PC-3 (cell line): Measurements from ENCODE around the gene REEP2. TPM values are rescaled to one million over a fixed set of nuclear protein-coding genes. Genes with fewer than 3 reads are reported as not detected.

Experiments
- ATAC-seq: fragments of 200-7000 bp; cut with Tn5 transposase; 2 replicates; pipeline ENCODE4 v1.9.1; 2020; ENCODE audit warnings: mild to moderate bottlenecking, moderate library complexity
- BruUV-seq: library from RNA; stranded (reverse); fragments of 400-500 nt; replicated peaks from 2 replicates; lab custom pipeline; 2021; lab: Mats Ljungman, UMichigan
- CTCF ChIA-PET: fragments of 300-600 bp; sonication (Branson Sonifier 250); formaldehyde crosslinking; loops from one replicate; lab custom pipeline; 2022; ENCODE audit warnings: antibody characterized with exemption; lab: Charles Lee
- POLR2A ChIA-PET: fragments of 300-600 bp; sonication (Branson Sonifier 250); formaldehyde crosslinking; loops from one replicate; lab custom pipeline; 2022; ENCODE audit warnings: antibody characterized with exemption; ENCODE audit not compliant: unreplicated experiment; lab: Charles Lee
- DNase-seq: peaks from one replicate; pipeline ENCODE4 v3.0.0-alpha.2; 2015
- H2AFZ ChIP-seq: fragments of 300-600 bp; sonication (generic); 2 replicates; pipeline ENCODE4 v1.6.0; 2016; ENCODE audit warnings: antibody characterized with exemption, low read length
- H3F3A ChIP-seq: fragments of 300-600 bp; sonication (generic); one replicate; pipeline ENCODE4 v1.6.0; 2017; ENCODE audit warnings: antibody characterized with exemption, low read length, control low read depth, mild to moderate bottlenecking; ENCODE audit not compliant: unreplicated experiment
- H3K27ac ChIP-seq: fragments of 300-600 bp; sonication (generic); 2 replicates; pipeline ENCODE4 v1.5.1; 2016; ENCODE audit warnings: mild to moderate bottlenecking, low read length
- H3K27me3 ChIP-seq: fragments of 300-600 bp; sonication (generic); 2 replicates; pipeline ENCODE4 v1.6.1; 2016; ENCODE audit warnings: low read length, mixed read lengths
- H3K36me3 ChIP-seq: fragments of 300-600 bp; sonication (generic); 2 replicates; pipeline ENCODE4 v1.6.1; 2016; ENCODE audit warnings: low read depth, mixed run types, low read length, mixed read lengths
- H3K4me1 ChIP-seq: fragments of 300-600 bp; sonication (generic); 2 replicates; pipeline ENCODE4 v1.5.1; 2016; ENCODE audit warnings: low read length; ENCODE audit not compliant: insufficient read depth
- H3K4me2 ChIP-seq: fragments of 300-600 bp; sonication (generic); 2 replicates; pipeline ENCODE4 v1.6.0; 2016; ENCODE audit warnings: low read length
- H3K4me3 ChIP-seq: fragments of 300-600 bp; sonication (generic); 2 replicates; pipeline ENCODE4 v1.5.1; 2016; ENCODE audit warnings: mild to moderate bottlenecking, low read length, mixed read lengths
- H3K79me2 ChIP-seq: fragments of 300-600 bp; sonication (generic); 2 replicates; pipeline ENCODE4 v1.6.1; 2017; ENCODE audit warnings: low read length, mixed read lengths
- H3K9ac ChIP-seq: fragments of 300-600 bp; sonication (generic); 2 replicates; pipeline ENCODE4 v1.6.0; 2016; ENCODE audit warnings: mild to moderate bottlenecking, low read length
- H3K9me2 ChIP-seq: fragments of 300-600 bp; sonication (generic); replicated peaks from 2 replicates; pipeline ENCODE4 v1.6.1; 2016; ENCODE audit warnings: mixed run types, low read length, mixed read lengths
- H3K9me3 ChIP-seq: fragments of 300-600 bp; sonication (generic); 2 replicates; pipeline ENCODE4 v1.6.1; 2016; ENCODE audit warnings: low read length, mixed read lengths
- H4K20me1 ChIP-seq: fragments of 300-600 bp; sonication (generic); 2 replicates; pipeline ENCODE4 v1.6.1; 2016; ENCODE audit warnings: low read length, mixed read lengths
- EZH2 ChIP-seq: fragments of 300-600 bp; sonication (generic); IDR thresholded peaks from one replicate; pipeline ENCODE4 v1.6.1; 2017; ENCODE audit warnings: antibody characterized with exemption, mild to moderate bottlenecking, low read length; ENCODE audit not compliant: unreplicated experiment
- EZH2phosphoT487 ChIP-seq: fragments of 300-600 bp; sonication (generic); IDR thresholded peaks from 2 replicates; pipeline ENCODE4 v1.6.1; 2018; ENCODE audit warnings: mild to moderate bottlenecking, antibody characterized with exemption, low read length, borderline replicate concordance
- intact Hi-C: fragments of 100-400 bp; cut with micrococcal nuclease; formaldehyde crosslinking; loops from 2 replicates; pipeline ENCODE4 v1.9.0; 2023
- total RNA-seq: library from RNA; depleted of rRNA; stranded (reverse); fragments of >200 nt; gene quantifications from 2 replicates; pipeline ENCODE4 v1.2.3, GENCODE V29; 2014
- TF ChIP-seq, protein P1 (sequence below): fragments of 300-600 bp; sonication (generic); conservative IDR thresholded peaks from 2 replicates; pipeline ENCODE4 v1.5.1; 2017; ENCODE audit warnings: antibody characterized with exemption, low read depth, mild to moderate bottlenecking, low read length

The REEP2 gene
- total RNA-seq, 1 experiment from 2014 or later, result 2.5 TPM

DNA sequence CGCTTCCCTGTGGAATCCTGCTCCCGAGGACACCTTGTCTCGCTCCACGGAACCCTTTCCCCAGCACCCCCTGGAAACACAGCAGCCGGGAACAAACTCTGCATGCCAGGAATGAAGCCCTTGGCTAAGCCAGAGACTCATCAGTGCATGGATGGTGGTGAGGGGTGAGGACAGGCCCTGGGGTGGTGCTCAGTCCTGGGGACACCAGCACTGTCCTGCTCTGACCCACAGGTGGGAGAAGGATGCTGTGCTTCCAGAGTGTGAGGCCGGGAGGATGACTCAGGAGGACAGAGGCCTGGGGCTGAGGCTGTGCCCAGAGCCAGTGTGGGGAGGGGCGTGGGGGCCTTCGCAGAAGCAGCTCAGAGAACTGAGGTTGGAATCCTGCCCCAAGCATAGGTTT is 15.3 kb downstream of the REEP2 start:
- Histone ChIP-seq H3K4me3 (no peak overlapping the region), H3K9ac (no peak overlapping the region), H3F3A (no peaks in the 10 kb centered on the region), H3K27me3 (no peaks in the 10 kb centered on the region), H3K9me3 (no peaks in the 10 kb centered on the region), H3K27ac (no peak overlapping the region), H3K4me2 (no peak overlapping the region), H3K9me2 (no peaks in the 10 kb centered on the region), H4K20me1 (no peaks in the 10 kb centered on the region), H3K4me1 (no peaks in the 10 kb centered on the region), H3K79me2 (no peaks in the 10 kb centered on the region), H3K36me3 (no peaks in the 10 kb centered on the region), H2AFZ (no peak overlapping the region)
- DNase-seq, result no peak
- CTCF ChIA-PET, result no interaction called here
- no peak for TF ChIP-seq EZH2
- no peak for TF ChIP-seq EZH2phosphoT487
- POLR2A ChIA-PET, result no interaction called here
- BruUV-seq, result no TSS peak
- intact Hi-C loops, result loop anchor here (5.0 kb wide), 1 partner anchor 93 kb away; no protein-coding TSS in a partner anchor
- ATAC-seq, result no peak

DNA sequence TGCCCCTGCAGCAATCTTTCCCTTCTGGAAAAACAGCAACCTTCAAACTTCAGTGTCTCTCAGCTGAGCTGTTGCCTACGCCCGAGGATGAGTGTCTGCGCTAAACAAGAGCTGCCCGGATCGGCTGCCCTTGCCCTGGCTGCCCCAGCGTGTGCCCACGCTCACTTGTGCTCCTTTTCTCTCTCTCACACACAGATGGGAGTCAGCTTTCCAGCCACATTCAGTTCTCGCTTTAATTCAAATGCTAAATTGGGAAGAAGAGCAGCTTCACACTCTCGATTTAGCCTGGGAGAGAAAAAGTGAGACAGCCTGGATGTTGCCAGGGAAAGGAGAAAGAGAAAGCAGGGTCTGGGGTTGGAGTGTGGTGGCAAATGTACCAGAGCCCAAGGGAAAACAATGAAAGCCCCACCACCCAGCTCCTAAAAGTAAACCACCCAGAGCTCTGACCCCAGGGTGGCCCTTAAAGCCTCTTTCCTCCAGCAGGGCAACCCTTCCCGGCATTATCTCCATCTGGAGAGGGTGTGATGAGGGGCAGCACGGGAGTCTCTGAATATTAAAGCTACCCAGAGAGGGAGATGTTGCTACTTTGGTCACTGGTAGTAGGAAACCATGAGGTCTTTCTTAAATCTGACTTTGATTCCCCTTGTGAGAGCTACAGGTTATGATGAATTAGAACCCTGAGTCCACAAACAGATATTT is 16.5 kb downstream of the REEP2 start:
- CTCF ChIA-PET, result interaction anchor here (1.1 kb wide), 1 partner anchor 49 kb away, joined by 9 read pairs; no protein-coding TSS in a partner anchor
- no peaks in the 10 kb centered on the region for H3F3A ChIP-seq
- no peaks in the 10 kb centered on the region for H3K27me3 ChIP-seq
- H3K9me3 ChIP-seq, result no peaks in the 10 kb centered on the region
- no TSS peak for BruUV-seq
- ATAC-seq (no peak), DNase-seq (no peak)
- H3K36me3 ChIP-seq, result no peaks in the 10 kb centered on the region
- no peak overlapping the region for H3K9ac ChIP-seq
- TF ChIP-seq EZH2, result no peak
- no peaks in the 10 kb centered on the region for H3K79me2 ChIP-seq
- no peaks in the 10 kb centered on the region for H4K20me1 ChIP-seq
- no peak overlapping the region for H3K27ac ChIP-seq
- POLR2A ChIA-PET, result no interaction called here
- H3K4me1 ChIP-seq, result no peaks in the 10 kb centered on the region
- no peak overlapping the region for H3K4me2 ChIP-seq
- no peak overlapping the region for H3K4me3 ChIP-seq
- H2AFZ ChIP-seq, result no peak overlapping the region
- intact Hi-C loops, result no loop called here
- H3K9me2 ChIP-seq, result no peaks in the 10 kb centered on the region

DNA sequence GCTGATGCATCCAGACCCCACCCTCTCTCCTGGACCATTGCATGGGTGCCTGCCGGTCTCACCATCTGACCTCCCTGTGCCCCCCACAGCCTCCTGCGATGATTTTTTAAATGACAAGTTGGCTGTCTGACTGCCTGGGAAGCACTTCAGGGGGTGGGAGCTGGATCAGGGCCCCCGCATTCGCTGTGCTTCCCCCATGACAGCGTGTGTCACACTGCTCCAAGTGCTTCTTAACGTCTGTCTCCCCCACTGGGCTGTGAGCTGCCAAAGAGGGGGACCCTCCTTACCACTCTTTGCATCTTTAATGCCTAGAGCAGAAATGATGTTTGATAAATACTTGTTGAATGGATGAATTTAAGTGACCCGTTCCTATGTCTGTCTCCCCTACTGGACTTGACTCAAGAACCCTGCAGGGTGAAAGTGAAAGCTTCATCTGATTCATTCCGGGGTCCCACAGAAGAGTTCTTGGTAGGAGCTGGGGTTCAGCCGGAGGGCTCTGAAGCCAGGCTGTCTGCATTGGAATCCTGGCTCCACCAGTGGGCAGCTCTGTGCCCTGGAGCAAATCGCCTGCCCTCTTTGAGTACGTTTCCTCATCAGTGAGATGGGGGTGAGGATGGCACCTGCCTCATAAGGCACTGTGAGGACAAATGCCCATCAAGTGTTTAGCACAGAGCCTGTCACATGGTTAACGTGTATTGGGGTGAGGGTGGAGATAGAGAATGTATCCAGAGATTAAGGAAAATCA is 18.8 kb downstream of the REEP2 start:
- ATAC-seq, result no peak; the same call in 1 of the 2 replicates

More for the DNA sequence above, 18.8 kb downstream of the REEP2 start:
- Histone ChIP-seq H3K27ac (no peak overlapping the region), H3K9me3 (no peaks in the 10 kb centered on the region), H3K4me2 (no peak overlapping the region), H3K36me3 (no peaks in the 10 kb centered on the region), H3K9me2 (no peaks in the 10 kb centered on the region), H4K20me1 (no peaks in the 10 kb centered on the region), H3K27me3 (no peaks in the 10 kb centered on the region), H3K79me2 (no peaks in the 10 kb centered on the region), H2AFZ (no peak overlapping the region), H3K9ac (no peak overlapping the region), H3K4me3 (no peak overlapping the region), H3F3A (no peaks in the 10 kb centered on the region), H3K4me1 (no peaks in the 10 kb centered on the region)
- no peak for DNase-seq
- BruUV-seq, result no TSS peak
- intact Hi-C loops, result no loop called here
- ChIA-PET CTCF (interaction anchor here (0.8 kb wide), 1 partner anchor 46 kb away, joined by 3 read pairs; no protein-coding TSS in a partner anchor), POLR2A (interaction anchor here (0.5 kb wide), 1 partner anchor 107 kb away, joined by 3 read pairs; no protein-coding TSS in a partner anchor)
- TF ChIP-seq EZH2phosphoT487 (no peak), EZH2 (no peak)
- TF ChIP-seq, protein P1, sequence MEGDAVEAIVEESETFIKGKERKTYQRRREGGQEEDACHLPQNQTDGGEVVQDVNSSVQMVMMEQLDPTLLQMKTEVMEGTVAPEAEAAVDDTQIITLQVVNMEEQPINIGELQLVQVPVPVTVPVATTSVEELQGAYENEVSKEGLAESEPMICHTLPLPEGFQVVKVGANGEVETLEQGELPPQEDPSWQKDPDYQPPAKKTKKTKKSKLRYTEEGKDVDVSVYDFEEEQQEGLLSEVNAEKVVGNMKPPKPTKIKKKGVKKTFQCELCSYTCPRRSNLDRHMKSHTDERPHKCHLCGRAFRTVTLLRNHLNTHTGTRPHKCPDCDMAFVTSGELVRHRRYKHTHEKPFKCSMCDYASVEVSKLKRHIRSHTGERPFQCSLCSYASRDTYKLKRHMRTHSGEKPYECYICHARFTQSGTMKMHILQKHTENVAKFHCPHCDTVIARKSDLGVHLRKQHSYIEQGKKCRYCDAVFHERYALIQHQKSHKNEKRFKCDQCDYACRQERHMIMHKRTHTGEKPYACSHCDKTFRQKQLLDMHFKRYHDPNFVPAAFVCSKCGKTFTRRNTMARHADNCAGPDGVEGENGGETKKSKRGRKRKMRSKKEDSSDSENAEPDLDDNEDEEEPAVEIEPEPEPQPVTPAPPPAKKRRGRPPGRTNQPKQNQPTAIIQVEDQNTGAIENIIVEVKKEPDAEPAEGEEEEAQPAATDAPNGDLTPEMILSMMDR, result 0 out of 2 replicates have a peak, but pooled peaks have one; percentile 11
